ENCODE data around the gene P4HA3.

DNA sequence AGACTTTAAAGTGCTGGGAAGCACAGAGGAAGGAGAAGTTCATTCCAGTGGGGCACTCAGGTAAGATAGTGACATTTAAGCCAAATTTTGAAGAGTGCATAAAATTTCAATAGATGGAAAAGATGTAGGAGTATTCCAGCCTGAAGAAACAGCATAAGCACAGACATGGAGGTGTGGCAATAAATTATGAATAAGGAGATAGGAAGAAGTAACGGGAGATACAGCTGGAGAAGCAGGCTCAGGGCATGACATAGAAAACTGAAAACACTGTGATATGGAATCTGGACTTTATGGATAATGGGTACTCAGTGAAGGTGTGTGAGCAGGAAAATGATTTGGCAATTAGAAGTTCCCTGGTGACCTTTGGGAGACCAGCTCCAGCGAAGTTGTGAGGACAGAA lies 33.3 kb downstream of the P4HA3 start:
- TF ChIP-seq ZFP3 (CRISPR knock-in tag; IDR thresholded peaks at IDR 0.05) = no peak
- no peak for TF ChIP-seq BACH2 (CRISPR knock-in tag; IDR thresholded peaks at IDR 0.05; ENCODE audit: borderline replicate concordance)
- TF ChIP-seq, protein P1, sequence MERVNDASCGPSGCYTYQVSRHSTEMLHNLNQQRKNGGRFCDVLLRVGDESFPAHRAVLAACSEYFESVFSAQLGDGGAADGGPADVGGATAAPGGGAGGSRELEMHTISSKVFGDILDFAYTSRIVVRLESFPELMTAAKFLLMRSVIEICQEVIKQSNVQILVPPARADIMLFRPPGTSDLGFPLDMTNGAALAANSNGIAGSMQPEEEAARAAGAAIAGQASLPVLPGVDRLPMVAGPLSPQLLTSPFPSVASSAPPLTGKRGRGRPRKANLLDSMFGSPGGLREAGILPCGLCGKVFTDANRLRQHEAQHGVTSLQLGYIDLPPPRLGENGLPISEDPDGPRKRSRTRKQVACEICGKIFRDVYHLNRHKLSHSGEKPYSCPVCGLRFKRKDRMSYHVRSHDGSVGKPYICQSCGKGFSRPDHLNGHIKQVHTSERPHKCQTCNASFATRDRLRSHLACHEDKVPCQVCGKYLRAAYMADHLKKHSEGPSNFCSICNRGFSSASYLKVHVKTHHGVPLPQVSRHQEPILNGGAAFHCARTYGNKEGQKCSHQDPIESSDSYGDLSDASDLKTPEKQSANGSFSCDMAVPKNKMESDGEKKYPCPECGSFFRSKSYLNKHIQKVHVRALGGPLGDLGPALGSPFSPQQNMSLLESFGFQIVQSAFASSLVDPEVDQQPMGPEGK (CRISPR knock-in tag; IDR thresholded peaks at IDR 0.05; ENCODE audit: borderline replicate concordance) = no peak
- no peak for TF ChIP-seq TCF4 (CRISPR knock-in tag; IDR thresholded peaks at IDR 0.05; ENCODE audit: borderline replicate concordance)
- TF ChIP-seq RARB (CRISPR knock-in tag; IDR thresholded peaks at IDR 0.05) = no peak
- TF ChIP-seq, protein P2, sequence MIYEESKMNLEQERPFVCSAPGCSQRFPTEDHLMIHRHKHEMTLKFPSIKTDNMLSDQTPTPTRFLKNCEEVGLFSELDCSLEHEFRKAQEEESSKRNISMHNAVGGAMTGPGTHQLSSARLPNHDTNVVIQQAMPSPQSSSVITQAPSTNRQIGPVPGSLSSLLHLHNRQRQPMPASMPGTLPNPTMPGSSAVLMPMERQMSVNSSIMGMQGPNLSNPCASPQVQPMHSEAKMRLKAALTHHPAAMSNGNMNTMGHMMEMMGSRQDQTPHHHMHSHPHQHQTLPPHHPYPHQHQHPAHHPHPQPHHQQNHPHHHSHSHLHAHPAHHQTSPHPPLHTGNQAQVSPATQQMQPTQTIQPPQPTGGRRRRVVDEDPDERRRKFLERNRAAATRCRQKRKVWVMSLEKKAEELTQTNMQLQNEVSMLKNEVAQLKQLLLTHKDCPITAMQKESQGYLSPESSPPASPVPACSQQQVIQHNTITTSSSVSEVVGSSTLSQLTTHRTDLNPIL (CRISPR knock-in tag; IDR thresholded peaks at IDR 0.05; ENCODE audit: low read depth) = no peak
- TF ChIP-seq PPARA (CRISPR knock-in tag; IDR thresholded peaks at IDR 0.05; ENCODE audit: borderline replicate concordance) = no peak
- TF ChIP-seq, protein P3, sequence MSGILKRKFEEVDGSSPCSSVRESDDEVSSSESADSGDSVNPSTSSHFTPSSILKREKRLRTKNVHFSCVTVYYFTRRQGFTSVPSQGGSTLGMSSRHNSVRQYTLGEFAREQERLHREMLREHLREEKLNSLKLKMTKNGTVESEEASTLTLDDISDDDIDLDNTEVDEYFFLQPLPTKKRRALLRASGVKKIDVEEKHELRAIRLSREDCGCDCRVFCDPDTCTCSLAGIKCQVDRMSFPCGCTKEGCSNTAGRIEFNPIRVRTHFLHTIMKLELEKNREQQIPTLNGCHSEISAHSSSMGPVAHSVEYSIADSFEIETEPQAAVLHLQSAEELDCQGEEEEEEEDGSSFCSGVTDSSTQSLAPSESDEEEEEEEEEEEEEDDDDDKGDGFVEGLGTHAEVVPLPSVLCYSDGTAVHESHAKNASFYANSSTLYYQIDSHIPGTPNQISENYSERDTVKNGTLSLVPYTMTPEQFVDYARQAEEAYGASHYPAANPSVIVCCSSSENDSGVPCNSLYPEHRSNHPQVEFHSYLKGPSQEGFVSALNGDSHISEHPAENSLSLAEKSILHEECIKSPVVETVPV (CRISPR knock-in tag; IDR thresholded peaks at IDR 0.05) = no peak
- TF ChIP-seq ZNF565 (CRISPR knock-in tag; conservative IDR thresholded peaks at IDR 0.05; ENCODE audit: low read depth) = no peak
- TF ChIP-seq GLIS3 (CRISPR knock-in tag; IDR thresholded peaks at IDR 0.05) = no peak
- no peak for TF ChIP-seq ZNF8 (CRISPR knock-in tag; IDR thresholded peaks at IDR 0.05)
